IMR-90 (cell line): ENCODE measurements around the gene KDM4B. TPM values are rescaled to one million over a fixed set of nuclear protein-coding genes. Genes with fewer than 3 reads are reported as not detected.

Experiments used
- ATAC-seq: fragments of 200-7000 bp; cut with Tn5 transposase; 2 replicates; pipeline ENCODE4 v1.9.1; 2020; ENCODE audit warnings: low read depth, mild to moderate bottlenecking, moderate library complexity
- BruUV-seq: library from RNA; stranded (reverse); fragments of 400-500 nt; replicated peaks from 2 replicates; lab custom pipeline; 2021; lab: Mats Ljungman, UMichigan
- CTCF ChIA-PET: fragments of 300-600 bp; formaldehyde crosslinking; extraction: SDS; loops from one replicate; lab custom pipeline; 2021; ENCODE audit warnings: antibody characterized with exemption; lab: Yijun Ruan, JAX
- POLR2A ChIA-PET: fragments of 300-600 bp; sonication (Branson Sonifier 250); formaldehyde crosslinking; loops from one replicate; lab custom pipeline; 2022; ENCODE audit warnings: antibody characterized with exemption; ENCODE audit not compliant: unreplicated experiment; lab: Charles Lee
- DNase-seq: peaks from one replicate; pipeline ENCODE4 v3.0.0; 2013
- H2AFZ ChIP-seq: replicated peaks from 2 replicates; pipeline ENCODE3; 2013; ENCODE audit warnings: low read length, mild to moderate bottlenecking; ENCODE audit not compliant: poor library complexity
- H2AK5ac ChIP-seq: 2 replicates; pipeline ENCODE4 v1.6.1; 2013; ENCODE audit warnings: low read depth, low read length, inconsistent platforms
- H2AK9ac ChIP-seq: replicated peaks from 2 replicates; pipeline ENCODE3; 2013; ENCODE audit warnings: mild to moderate bottlenecking, low read depth, low read length, moderate library complexity; ENCODE audit not compliant: poor library complexity
- H2BK120ac ChIP-seq: 2 replicates; pipeline ENCODE4 v1.6.1; 2013; ENCODE audit warnings: low read depth, low read length, inconsistent platforms
- H2BK15ac ChIP-seq: 3 replicates; pipeline ENCODE4 v1.6.1; 2013; ENCODE audit warnings: low read depth, low read length, inconsistent platforms
- H2BK20ac ChIP-seq: 2 replicates; pipeline ENCODE4 v1.6.1; 2013; ENCODE audit warnings: low read depth, mild to moderate bottlenecking, inconsistent platforms, low read length, moderate library complexity
- H2BK5ac ChIP-seq: 2 replicates; pipeline ENCODE4 v1.6.1; 2013; ENCODE audit warnings: mild to moderate bottlenecking, low read depth, low read length, inconsistent platforms; ENCODE audit not compliant: poor library complexity, severe bottlenecking
- H3K14ac ChIP-seq: replicated peaks from 2 replicates; pipeline ENCODE4 v1.6.1; 2013; ENCODE audit warnings: low read depth, low read length, inconsistent platforms
- H3K18ac ChIP-seq: 2 replicates; pipeline ENCODE4 v1.6.1; 2013; ENCODE audit warnings: low read depth, low read length, control low read depth
- H3K23ac ChIP-seq: 2 replicates; pipeline ENCODE4 v1.6.1; 2013; ENCODE audit warnings: low read depth, low read length, inconsistent platforms
- H3K27ac ChIP-seq: 2 replicates; pipeline ENCODE4 v1.5.1; 2013; ENCODE audit warnings: mild to moderate bottlenecking, control low read depth, low read length; ENCODE audit not compliant: insufficient read depth
- H3K27me3 ChIP-seq: 2 replicates; pipeline ENCODE4 v1.6.1; 2013; ENCODE audit warnings: low read length; ENCODE audit not compliant: control insufficient read depth, insufficient read depth
- H3K36me3 ChIP-seq: 2 replicates; pipeline ENCODE4 v1.6.1; 2013; ENCODE audit warnings: low read length, mixed read lengths; ENCODE audit not compliant: control insufficient read depth, insufficient read depth
- H3K4ac ChIP-seq: 2 replicates; pipeline ENCODE4 v1.6.1; 2013; ENCODE audit warnings: low read depth, low read length, inconsistent platforms
- H3K4me1 ChIP-seq: 2 replicates; pipeline ENCODE4 v1.6.1; 2013; ENCODE audit warnings: low read length, mixed read lengths; ENCODE audit not compliant: control insufficient read depth, insufficient read depth
- H3K4me2 ChIP-seq: 2 replicates; pipeline ENCODE4 v1.6.1; 2013; ENCODE audit warnings: low read depth, mild to moderate bottlenecking, control low read depth, low read length, moderate library complexity
- H3K4me3 ChIP-seq: 2 replicates; pipeline ENCODE4 v1.5.1; 2013; ENCODE audit warnings: low read depth, mild to moderate bottlenecking, control low read depth, low read length, moderate library complexity; ENCODE audit not compliant: insufficient read depth
- H3K56ac ChIP-seq: 2 replicates; pipeline ENCODE4 v1.6.1; 2013; ENCODE audit warnings: low read length, inconsistent platforms; ENCODE audit not compliant: insufficient read depth; ENCODE audit errors: extremely low read depth
- H3K79me1 ChIP-seq, 2 experiments: 2 replicates each; pipeline ENCODE4 v1.6.1; 2013; ENCODE audit warnings: low read length in 2 of 2, inconsistent platforms in 1 of 2, low read depth in 1 of 2
- H3K9ac ChIP-seq: 2 replicates; pipeline ENCODE4 v1.6.1; 2013; ENCODE audit warnings: low read depth, low read length, control low read depth
- H3K9me1 ChIP-seq: 2 replicates; pipeline ENCODE4 v1.6.1; 2013; ENCODE audit warnings: low read length, inconsistent platforms; ENCODE audit not compliant: insufficient read depth
- H3K9me3 ChIP-seq: 2 replicates; pipeline ENCODE4 v1.6.1; 2013; ENCODE audit warnings: low read length; ENCODE audit not compliant: control insufficient read depth, insufficient read depth
- H4K20me1 ChIP-seq: 2 replicates; pipeline ENCODE4 v1.6.1; 2013; ENCODE audit warnings: low read length, inconsistent platforms; ENCODE audit not compliant: insufficient read depth
- H4K5ac ChIP-seq: 2 replicates; pipeline ENCODE4 v1.6.1; 2013; ENCODE audit warnings: mild to moderate bottlenecking, low read depth, low read length, control low read depth
- H4K8ac ChIP-seq, 2 experiments: 2 replicates each; pipeline ENCODE4 v1.6.1; 2013; ENCODE audit warnings: low read depth in 2 of 2, low read length in 2 of 2, control low read depth in 1 of 2, inconsistent platforms in 1 of 2
- H4K91ac ChIP-seq: 2 replicates; pipeline ENCODE4 v1.6.1; 2013; ENCODE audit warnings: low read depth, low read length, inconsistent platforms; ENCODE audit not compliant: insufficient read depth
- CHD1 ChIP-seq: IDR thresholded peaks from 2 replicates; pipeline ENCODE4 v1.6.1; 2012; ENCODE audit warnings: low read depth, low read length, improper control_type of control experiment
- FOS ChIP-seq: fragments of 150-350 bp; IDR thresholded peaks from 2 replicates; pipeline ENCODE4 v1.6.1; 2016; ENCODE audit warnings: low read depth, low read length
- MAFK ChIP-seq: IDR thresholded peaks from 2 replicates; pipeline ENCODE4 v1.6.1; 2012; ENCODE audit warnings: low read depth, low read length, improper control_type of control experiment
- MAZ ChIP-seq: IDR thresholded peaks from 2 replicates; pipeline ENCODE4 v1.6.1; 2012; ENCODE audit warnings: low read depth, mild to moderate bottlenecking, low read length, improper control_type of control experiment, moderate library complexity, borderline replicate concordance
- RAD21 ChIP-seq: IDR thresholded peaks from 2 replicates; pipeline ENCODE4 v1.6.1; 2012; ENCODE audit warnings: low read length, improper control_type of control experiment
- RCOR1 ChIP-seq: IDR thresholded peaks from 2 replicates; pipeline ENCODE4 v1.6.1; 2012; ENCODE audit warnings: mild to moderate bottlenecking, low read length, improper control_type of control experiment; ENCODE audit not compliant: insufficient replicate concordance
- WGBS, 2 experiments: methylation state at CpG; one replicate each; pipeline versions ENCODE4 v1.1.5 to v1.1.7; 2013; ENCODE audit warnings: missing lambda C conversion rate in 2 of 2; ENCODE audit not compliant: insufficient read length in 1 of 2; ENCODE audit errors: extremely low coverage in 2 of 2; 5-methylcytosine and 5-hydroxymethylcytosine counted together
- dilution Hi-C: fragments of 300-500 bp; cut with HindIII; formaldehyde crosslinking; loops from one replicate; pipeline ENCODE4 v1.14.3; 2018; ENCODE audit warnings: low sequenced_read_pairs; ENCODE audit not compliant: unreplicated experiment
- in situ Hi-C: fragments of 300-500 bp; cut with MboI; formaldehyde crosslinking; loops from 3 replicates; pipeline ENCODE4 v1.14.3; 2019; ENCODE audit warnings: low sequenced_read_pairs, inconsistent platforms, mixed read lengths
- intact Hi-C: fragments of 100-400 bp; cut with micrococcal nuclease; formaldehyde crosslinking; loops from 2 replicates; pipeline ENCODE4 v1.10.0; 2022
- polyA plus RNA-seq, 3 experiments: library from polyadenylated mRNA; depleted of rRNA; stranded (reverse); fragments of >200 nt; gene quantifications; 2 replicates each; pipeline ENCODE4 v1.2.3, GENCODE V29; 2012; ENCODE audit warnings: low replicate concordance in 1 of 3
- total RNA-seq: library from RNA; depleted of rRNA; stranded (reverse); fragments of >200 nt; gene quantifications from 2 replicates; pipeline ENCODE4 v1.2.3, GENCODE V29; 2012
- TF ChIP-seq, protein P1 (sequence below): fragments of 150-350 bp; IDR thresholded peaks from 2 replicates; pipeline ENCODE4 v1.6.1; 2017; ENCODE audit warnings: mild to moderate bottlenecking, antibody characterized with exemption, low read length, low read depth
- TF ChIP-seq, protein P2 (sequence below): conservative IDR thresholded peaks from 2 replicates; pipeline ENCODE4 v1.5.1; 2012; ENCODE audit warnings: mild to moderate bottlenecking, low read depth, low read length, improper control_type of control experiment

The KDM4B gene
- total and polyA plus RNA-seq, 2 of the 4 experiments (the other 2 are of a cell fraction): 5.0 to 17.9 TPM

DNA sequence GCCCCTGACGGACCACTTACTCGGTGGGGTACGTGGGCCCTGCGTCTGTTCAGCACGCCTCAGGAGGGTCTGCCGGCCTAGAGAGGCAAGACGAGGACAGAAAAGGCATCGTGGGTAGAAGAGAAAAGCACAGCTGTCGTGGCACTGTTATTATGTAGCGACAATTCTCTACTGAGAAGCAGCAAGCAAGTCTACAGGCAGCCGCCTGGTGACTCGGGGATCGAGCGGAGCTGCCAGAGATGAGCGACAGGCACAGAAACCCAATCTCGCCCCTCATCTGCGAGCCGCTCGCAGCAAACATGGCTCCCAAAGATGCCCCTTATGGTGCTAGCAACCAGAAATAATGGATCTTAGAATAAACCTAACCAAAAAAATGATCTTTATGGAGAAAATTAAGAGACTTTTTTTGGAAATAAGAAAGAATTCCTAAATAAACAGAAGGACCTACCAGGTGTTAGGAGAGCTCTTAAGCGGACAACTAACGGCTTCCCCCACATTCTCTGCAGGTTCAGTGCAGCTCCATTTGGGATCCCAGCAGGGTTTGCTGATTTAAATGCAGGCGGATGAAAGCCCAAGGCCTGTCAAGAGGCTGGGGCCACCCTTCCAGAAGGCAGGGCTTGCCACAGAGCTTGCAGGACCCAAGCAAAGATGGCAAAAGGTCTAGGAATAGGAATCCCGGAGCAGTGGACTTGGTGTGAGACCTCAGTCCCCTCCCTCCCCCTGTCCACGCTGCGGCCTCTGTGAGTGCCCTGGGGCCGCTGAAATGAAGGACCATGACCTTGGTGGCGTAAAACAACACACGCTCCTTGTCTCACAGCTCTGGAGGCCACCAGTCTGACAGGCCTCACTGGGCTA is 152.6 kb downstream of the KDM4B start:
- no peak overlapping the region for H4K91ac ChIP-seq
- no peak overlapping the region for H3K9ac ChIP-seq
- H2AK9ac ChIP-seq: no peak overlapping the region
- no peak overlapping the region for H2AFZ ChIP-seq
- H3K4me3 ChIP-seq: no peak overlapping the region
- no peaks in the 10 kb centered on the region for H3K9me3 ChIP-seq
- 0 out of 2 replicates have a peak overlapping the region, but pooled peaks have one; percentile 12 for H3K56ac ChIP-seq
- no peak overlapping the region for H4K8ac ChIP-seq
- H3K27ac ChIP-seq: no peak overlapping the region
- H2AK5ac ChIP-seq: no peak overlapping the region
- peaks cover 2 to 6% of the 10 kb centered on the region in 2 experiments; a peak in 1 of 4 replicates for H3K79me1 ChIP-seq
- no peak for ATAC-seq
- H3K4me2 ChIP-seq: no peak overlapping the region
- no peak overlapping the region for H4K5ac ChIP-seq
- H3K4me1 ChIP-seq: peaks cover 5% of the 10 kb centered on the region; the same call in 1 of the 2 replicates
- H2BK5ac ChIP-seq: no peak overlapping the region
- peaks cover 4% of the 10 kb centered on the region; the same call in 1 of the 2 replicates for H4K20me1 ChIP-seq
- no peaks in the 10 kb centered on the region for H3K9me1 ChIP-seq
- DNase-seq: no peak
- no peaks in the 10 kb centered on the region for H3K27me3 ChIP-seq
- dilution Hi-C loops (no loop called here), intact Hi-C loops (no loop called here), in situ Hi-C loops (no loop called here)
- H2BK15ac ChIP-seq: no peak overlapping the region
- no peak overlapping the region for H3K14ac ChIP-seq
- BruUV-seq: no TSS peak
- H3K23ac ChIP-seq: no peak overlapping the region
- ChIA-PET CTCF (no interaction called here), POLR2A (no interaction called here)
- peaks cover 47% of the 10 kb centered on the region for H3K36me3 ChIP-seq
- 90% methylated on average over 8 of the region's 28 CpGs; no CpG with 5 or more reads in 1 of the 2 experiments for WGBS, 2 experiments
- H3K18ac ChIP-seq: no peak overlapping the region
- TF ChIP-seq MAZ (no peak), CHD1 (no peak), FOS (no peak), RCOR1 (no peak), RAD21 (no peak), MAFK (no peak)
- TF ChIP-seq, protein P1, sequence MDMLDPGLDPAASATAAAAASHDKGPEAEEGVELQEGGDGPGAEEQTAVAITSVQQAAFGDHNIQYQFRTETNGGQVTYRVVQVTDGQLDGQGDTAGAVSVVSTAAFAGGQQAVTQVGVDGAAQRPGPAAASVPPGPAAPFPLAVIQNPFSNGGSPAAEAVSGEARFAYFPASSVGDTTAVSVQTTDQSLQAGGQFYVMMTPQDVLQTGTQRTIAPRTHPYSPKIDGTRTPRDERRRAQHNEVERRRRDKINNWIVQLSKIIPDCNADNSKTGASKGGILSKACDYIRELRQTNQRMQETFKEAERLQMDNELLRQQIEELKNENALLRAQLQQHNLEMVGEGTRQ: no peak
- TF ChIP-seq, protein P2, sequence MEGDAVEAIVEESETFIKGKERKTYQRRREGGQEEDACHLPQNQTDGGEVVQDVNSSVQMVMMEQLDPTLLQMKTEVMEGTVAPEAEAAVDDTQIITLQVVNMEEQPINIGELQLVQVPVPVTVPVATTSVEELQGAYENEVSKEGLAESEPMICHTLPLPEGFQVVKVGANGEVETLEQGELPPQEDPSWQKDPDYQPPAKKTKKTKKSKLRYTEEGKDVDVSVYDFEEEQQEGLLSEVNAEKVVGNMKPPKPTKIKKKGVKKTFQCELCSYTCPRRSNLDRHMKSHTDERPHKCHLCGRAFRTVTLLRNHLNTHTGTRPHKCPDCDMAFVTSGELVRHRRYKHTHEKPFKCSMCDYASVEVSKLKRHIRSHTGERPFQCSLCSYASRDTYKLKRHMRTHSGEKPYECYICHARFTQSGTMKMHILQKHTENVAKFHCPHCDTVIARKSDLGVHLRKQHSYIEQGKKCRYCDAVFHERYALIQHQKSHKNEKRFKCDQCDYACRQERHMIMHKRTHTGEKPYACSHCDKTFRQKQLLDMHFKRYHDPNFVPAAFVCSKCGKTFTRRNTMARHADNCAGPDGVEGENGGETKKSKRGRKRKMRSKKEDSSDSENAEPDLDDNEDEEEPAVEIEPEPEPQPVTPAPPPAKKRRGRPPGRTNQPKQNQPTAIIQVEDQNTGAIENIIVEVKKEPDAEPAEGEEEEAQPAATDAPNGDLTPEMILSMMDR: no peak
- H2BK120ac ChIP-seq: no peak overlapping the region
- H2BK20ac ChIP-seq: no peak overlapping the region
- no peak overlapping the region for H3K4ac ChIP-seq
